Cardiac fibroblast (primary cell): ENCODE data around the gene SCPEP1.

Source experiments
- DNase-seq, 2 donors: peaks; one replicate each; pipeline versions ENCODE4 v3.0.0 to v3.0.0-alpha.2; 2010; ENCODE audit warnings: low read depth in 2 of 2
- H3K4me3 ChIP-seq, 2 donors: replicated peaks in 1 of 2; 1 replicate in 1 of 2; 2 replicates in 1 of 2; pipeline ENCODE4 v1.5.1; 2011; ENCODE audit warnings: low read depth in 2 of 2, low read length in 2 of 2, mild to moderate bottlenecking in 2 of 2, moderate library complexity in 1 of 2
- CTCF ChIP-seq: IDR thresholded peaks from one replicate; pipeline ENCODE4 v1.5.1; 2011; ENCODE audit warnings: low read depth, mild to moderate bottlenecking, low read length, inconsistent platforms

Gene SCPEP1

GRCh38 chr17:56987283-56987834 lies 9.4 kb downstream of the SCPEP1 start:
- TF ChIP-seq CTCF = no peak

DNA sequence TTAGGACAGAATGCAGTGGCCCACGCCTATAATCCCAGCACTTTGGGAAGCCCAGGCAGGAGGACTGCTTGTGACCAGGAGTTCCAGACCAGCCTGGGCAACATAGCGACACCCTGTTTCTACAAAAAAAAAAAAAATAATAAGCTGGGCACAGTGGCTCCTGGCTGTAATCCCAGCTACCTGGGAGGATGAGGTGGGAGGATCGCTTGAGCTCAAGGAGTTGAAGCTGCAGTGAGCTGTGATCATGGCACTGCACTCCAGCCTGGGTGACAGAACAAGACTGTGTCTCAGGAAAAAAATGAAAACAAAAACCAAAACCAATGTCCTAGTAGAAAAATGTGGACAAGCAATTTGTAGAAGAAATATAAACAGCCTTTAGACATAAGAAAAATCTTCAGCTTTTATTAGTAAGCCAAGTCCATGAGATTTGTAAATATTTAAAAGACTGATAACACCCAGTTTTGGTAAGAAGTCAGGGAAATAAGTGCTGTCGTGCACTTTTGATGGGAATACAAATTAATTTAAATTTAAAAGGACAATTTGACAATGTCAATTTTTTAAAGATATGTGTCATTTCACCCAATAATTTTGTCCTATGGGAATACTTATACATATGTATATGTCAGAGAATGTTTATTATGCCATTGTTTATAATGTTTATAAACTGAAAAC lies 11.1 kb downstream of the SCPEP1 start:
- no peak overlapping the region for H3K4me3 ChIP-seq
- TF ChIP-seq CTCF = no peak
- no peak for DNase-seq

More at GRCh38 chr17:56987283-56987834, 9.4 kb downstream of the SCPEP1 start:
- no peak for DNase-seq
- no peak overlapping the region for H3K4me3 ChIP-seq

GRCh38 chr17:56992364-56992763 lies 14.4 kb downstream of the SCPEP1 start:
- no peak for DNase-seq
- TF ChIP-seq CTCF = no peak
- no peak overlapping the region for H3K4me3 ChIP-seq

DNA sequence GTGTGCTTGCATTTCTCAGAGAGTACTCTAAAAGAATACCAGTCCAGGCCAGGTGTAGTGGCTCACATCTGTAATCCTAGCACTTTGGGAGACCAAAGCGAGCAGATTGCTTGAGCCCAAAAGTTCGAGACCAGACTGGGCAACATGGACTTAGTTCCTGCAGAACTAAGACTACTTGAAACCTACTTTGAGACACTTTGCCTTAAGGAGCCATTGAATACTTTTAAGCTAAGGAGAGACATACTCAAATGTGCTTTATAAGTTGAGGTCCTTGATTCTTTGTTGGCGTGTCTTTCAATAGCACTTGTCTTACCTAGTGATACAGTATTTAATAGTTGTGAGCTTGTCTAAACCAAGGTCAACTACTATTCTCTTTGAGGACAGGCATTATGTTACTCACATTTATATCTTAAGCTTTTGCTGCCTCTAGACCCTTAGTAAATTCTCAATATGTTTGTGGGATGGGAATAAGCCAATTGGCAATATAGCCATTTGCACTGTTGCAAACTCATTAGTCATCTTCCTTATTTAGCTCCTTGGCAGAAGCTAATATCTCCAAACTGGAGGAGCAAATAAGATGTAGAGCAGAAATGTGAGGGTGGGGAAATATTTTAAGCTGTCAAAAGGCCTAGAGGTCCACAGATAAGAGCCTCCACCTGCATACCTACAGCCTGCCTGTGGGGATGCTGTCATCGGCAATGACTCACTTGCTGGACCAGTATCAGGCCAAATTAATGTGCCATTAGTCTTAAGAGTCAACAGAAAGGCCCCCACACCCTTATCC lies 16.3 kb downstream of the SCPEP1 start:
- no peak overlapping the region for H3K4me3 ChIP-seq
- peak; percentile 21 to 54 for DNase-seq
- no peak for TF ChIP-seq CTCF

DNA sequence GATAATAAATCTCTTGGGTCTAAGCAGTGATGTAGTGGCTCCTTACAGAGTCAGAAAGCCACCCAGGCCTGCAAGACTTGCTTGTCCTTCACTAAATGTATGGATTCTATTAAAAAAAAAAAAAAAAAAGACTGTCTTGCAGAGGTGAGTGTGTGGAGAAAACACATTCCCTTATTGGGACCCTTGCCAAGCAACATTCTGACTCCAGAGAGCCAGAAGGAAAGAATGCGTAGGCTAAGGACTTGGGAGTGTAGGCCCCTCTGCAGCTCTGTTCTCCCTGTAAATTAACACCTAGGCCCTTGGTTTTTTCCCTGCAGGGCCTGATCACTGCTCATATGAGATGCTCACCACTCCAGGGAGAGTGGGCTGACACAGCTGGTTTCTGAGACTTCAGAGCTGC lies 17.8 kb downstream of the SCPEP1 start:
- peak in 1 of 2 donors; percentile 21 for DNase-seq
- TF ChIP-seq CTCF = no peak
- no peak overlapping the region for H3K4me3 ChIP-seq

DNA sequence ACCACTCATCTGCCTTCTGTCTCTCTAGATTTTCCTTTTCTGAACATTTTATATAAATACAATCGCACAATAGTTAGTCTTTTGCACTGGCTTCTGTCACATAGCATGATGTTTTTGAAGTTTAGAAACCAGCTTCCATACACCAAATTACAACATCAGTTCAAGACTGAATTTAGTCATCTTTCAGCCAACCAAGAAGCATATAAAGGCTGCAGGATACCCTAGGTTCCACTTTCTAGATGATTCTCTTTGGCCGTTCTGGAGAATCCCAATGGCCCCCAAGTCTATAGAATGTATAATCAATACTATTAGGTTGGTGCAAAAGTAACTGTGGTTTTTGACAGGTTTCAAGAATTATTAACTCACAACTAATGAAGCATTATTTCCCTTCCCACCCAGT lies 19.4 kb downstream of the SCPEP1 start:
- TF ChIP-seq CTCF = no peak
- DNase-seq = no peak
- H3K4me3 ChIP-seq = no peak overlapping the region
